Heart right ventricle (tissue), 16 donors: ENCODE results near the gene PFN1. TPM values are rescaled to one million over a fixed set of nuclear protein-coding genes. Genes with fewer than 3 reads are reported as not detected.
"Not testable (repeated sequence)": the region's sequence is repeated elsewhere in the genome, so short reads cannot be mapped to it uniquely, and the experiment has no call there.

Experiments used
- ATAC-seq, 8 donors: fragments of 200-7000 bp; cut with Tn5 transposase; one replicate each; pipeline ENCODE4 v1.9.1; 2020; ENCODE audit warnings: mild to moderate bottlenecking in 8 of 8, moderate library complexity in 8 of 8, moderate number of reproducible peaks in 1 of 8
- DNase-seq, 2 donors: peaks; one replicate each; pipeline ENCODE4 v3.0.0-alpha.2; 2020
- H3K27ac ChIP-seq, 10 donors: fragments of 200-600 bp; sonication (generic) in 2 of 10; one replicate each; pipeline versions ENCODE4 v1.5.0 to v1.8.0; 2020 to 2022; ENCODE audit warnings: mild to moderate bottlenecking in 3 of 10
- H3K27me3 ChIP-seq, 7 donors: fragments of 200-600 bp; one replicate each; pipeline ENCODE4 v1.8.0; 2021 to 2022; ENCODE audit warnings: mild to moderate bottlenecking in 2 of 7
- H3K36me3 ChIP-seq, 9 donors: fragments of 200-600 bp; sonication (generic) in 1 of 9; one replicate each; pipeline versions ENCODE4 v1.5.0 to v1.8.0; 2020 to 2022; ENCODE audit warnings: mild to moderate bottlenecking in 2 of 9
- H3K4me1 ChIP-seq, 9 donors: fragments of 200-600 bp; sonication (generic) in 1 of 9; one replicate each; pipeline versions ENCODE4 v1.5.0 to v1.8.0; 2020 to 2022; ENCODE audit warnings: mild to moderate bottlenecking in 4 of 9
- H3K4me3 ChIP-seq, 10 donors: fragments of 200-600 bp; sonication (generic) in 2 of 10; one replicate each; pipeline versions ENCODE4 v1.5.0 to v1.8.0; 2020 to 2022; ENCODE audit warnings: mild to moderate bottlenecking in 7 of 10, moderate library complexity in 2 of 10
- H3K9me3 ChIP-seq, 11 donors: fragments of 200-600 bp in 10 of 11; sonication (generic) in 2 of 11; one replicate each; pipeline versions ENCODE4 v1.5.0 to v1.8.0; 2013 to 2022; ENCODE audit warnings: mild to moderate bottlenecking in 2 of 11, control low read depth in 1 of 11, moderate library complexity in 1 of 11
- CTCF ChIP-seq, 9 donors: fragments of 200-600 bp; sonication (generic) in 2 of 9; IDR thresholded peaks; one replicate each; pipeline versions ENCODE4 v1.5.0 to v1.8.0; 2021 to 2022; ENCODE audit warnings: antibody characterized with exemption in 9 of 9, mild to moderate bottlenecking in 5 of 9, moderate library complexity in 1 of 9
- WGBS, 2 donors: extraction: QIAGEN DNeasy Blood & Tissue Kit; methylation state at CpG; one replicate each; pipeline ENCODE4 v1.1.7; 2013; ENCODE audit warnings: inconsistent platforms in 1 of 2; 5-methylcytosine and 5-hydroxymethylcytosine counted together
- intact Hi-C, 10 donors: fragments of 100-400 bp; cut with DNase I; formaldehyde crosslinking; loops; one replicate each; pipeline versions ENCODE4 v1.11.1 to v1.14.2; 2022
- polyA plus RNA-seq, 2 donors: library from polyadenylated mRNA; stranded (reverse); fragments of 200-250 nt; gene quantifications; one replicate each; pipeline ENCODE4 v1.2.3, GENCODE V29; 2013
- total RNA-seq, 10 donors: library from RNA; stranded (reverse); fragmentation: NEBNext Ultra II Directional in 3 of 10; extraction: Animal tissue kit (Norgen Biotek cat#: 25700) in 3 of 10; gene quantifications; one replicate each; pipeline versions ENCODE4 v1.2.1 to v1.2.4, GENCODE V29; 2021 to 2023
- donor health status: Arrhythmogenic right ventricular cardiomyopathy.
- donor health status: ischemic (EF 13 %, LVEDD 7.1; RV severe dilation, severe dysfunction).
- donor health status: healthy with polysubstance abuse.
- donor health status: DM: no; HTN: yes; CAD: no.
- donor health status: DM: no; HTN: no; CAD: no.
- donor health status: ischemic (EF 25% LVEDD 6.9; RV normal size, moderate dysfunction).
- donor health status: ischemic (EF 25% LVEDD 5.7; RV mildly dilated, moderate dysfunction).
- donor health status: healthy.
- donor health status: DM: yes; HTN: yes; CAD: no.
- donor health status: Ischemic cardiomyopathy.
- donor health status: ischemic (EF 35%, LVEDD 5.7; RV mildly dilated, moderate dysfunction).
- donor health status: nonischemic (EF 11% LVEDD 7.7; RV severe dilation, severe dysfunction).
- donor health status: DM: yes; HTN: yes; CAD: no.
- donor health status: PGD.
- donor health status: ischemic (EF 29% LVEDD 5.4; RV normal size, mild dysfunction).
- donor health status: nonischemic (EF 23%, LVEDD 6.1; RV moderate dilation, normal function).

Gene PFN1
- total and polyA plus RNA-seq, 12 donors, result 144 to 830 (median 161) TPM

GRCh38 chr17:4921320-4921719, 27.0 kb downstream of the PFN1 start:
- intact Hi-C loops, result no loop called here
- ATAC-seq, result no peak

DNA sequence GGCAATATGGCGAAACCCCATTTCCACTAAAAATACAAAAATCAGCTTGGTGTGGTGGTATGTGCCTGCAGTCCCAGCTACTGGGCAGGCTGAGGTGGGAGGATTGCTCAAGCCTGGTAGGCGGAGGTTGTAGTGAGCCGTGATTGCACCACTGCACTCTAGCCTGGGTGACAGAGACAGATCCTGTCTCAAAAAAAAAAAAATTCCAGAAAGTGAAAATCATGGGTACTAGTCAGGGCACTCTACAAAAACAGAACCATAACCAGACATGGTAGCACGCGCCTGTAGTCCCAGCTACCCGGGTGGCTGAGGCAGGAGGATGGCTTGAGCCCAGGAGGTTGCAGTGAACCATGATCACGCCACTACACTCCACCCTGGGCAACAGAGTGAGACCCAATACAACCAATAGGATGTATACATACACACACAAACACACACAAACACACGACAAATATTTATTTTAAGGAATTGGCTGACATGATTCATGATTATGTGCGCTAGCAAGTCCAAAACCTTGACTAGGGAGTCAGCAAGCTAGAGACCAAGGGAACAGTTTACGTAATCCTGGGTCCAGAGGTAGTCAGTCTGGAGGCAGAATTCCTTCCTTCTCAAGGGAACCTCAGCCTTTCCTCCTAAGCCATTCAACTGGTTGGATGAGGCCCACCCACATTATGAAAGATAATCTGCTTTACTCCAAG, 27.8 kb downstream of the PFN1 start:
- no peak for TF ChIP-seq CTCF (IDR thresholded peaks at IDR 0.05)

More at GRCh38 chr17:4921320-4921719, 27.0 kb downstream of the PFN1 start:
- TF ChIP-seq CTCF (IDR thresholded peaks at IDR 0.05), result no peak
- H3K4me1 ChIP-seq, result peaks cover 0 to 11% (median 0%) of the 10 kb centered on the region in 9 donors
- no peaks in the 10 kb centered on the region for H3K9me3 ChIP-seq
- H3K4me3 ChIP-seq, result no peak overlapping the region
- WGBS, 2 donors, result 96 to 97% methylated on average over 4 of the region's 4 CpGs
- no peak overlapping the region for H3K27ac ChIP-seq
- no peaks in the 10 kb centered on the region for H3K27me3 ChIP-seq
- H3K36me3 ChIP-seq, result no peaks in the 10 kb centered on the region
- no peak for DNase-seq

GRCh38 chr17:4919511-4920047, 28.8 kb downstream of the PFN1 start:
- TF ChIP-seq CTCF (IDR thresholded peaks at IDR 0.05), result no peak
- DNase-seq (no peak), ATAC-seq (no peak)
- no peak overlapping the region for H3K27ac ChIP-seq
- WGBS, 2 donors, result 68 to 70% methylated on average over 8 of the region's 8 CpGs
- no peak overlapping the region for H3K4me3 ChIP-seq
- H3K36me3 ChIP-seq, result no peaks in the 10 kb centered on the region
- no peaks in the 10 kb centered on the region for H3K9me3 ChIP-seq
- peaks cover 0 to 11% (median 0%) of the 10 kb centered on the region in 9 donors for H3K4me1 ChIP-seq
- no peaks in the 10 kb centered on the region for H3K27me3 ChIP-seq
- intact Hi-C loops, result loop anchor here in 2 of 10 donors (10.0 kb wide), 2 partner anchors 65 to 145 kb away; partner anchors contain the start of gene CAMTA2 (in 1 of the 2)

More for the DNA sequence above, 27.8 kb downstream of the PFN1 start:
- Histone ChIP-seq H3K4me1 (peaks cover 0 to 11% (median 0%) of the 10 kb centered on the region in 9 donors), H3K36me3 (no peaks in the 10 kb centered on the region), H3K4me3 (no peak overlapping the region), H3K27me3 (no peaks in the 10 kb centered on the region), H3K9me3 (no peaks in the 10 kb centered on the region), H3K27ac (no peak overlapping the region)
- intact Hi-C loops, result no loop called here
- WGBS, 2 donors, result 88 to 90% methylated on average over 10 of the region's 10 CpGs
- peak in 1 of 8 donors; percentile 56 for ATAC-seq
- DNase-seq, result no peak

DNA sequence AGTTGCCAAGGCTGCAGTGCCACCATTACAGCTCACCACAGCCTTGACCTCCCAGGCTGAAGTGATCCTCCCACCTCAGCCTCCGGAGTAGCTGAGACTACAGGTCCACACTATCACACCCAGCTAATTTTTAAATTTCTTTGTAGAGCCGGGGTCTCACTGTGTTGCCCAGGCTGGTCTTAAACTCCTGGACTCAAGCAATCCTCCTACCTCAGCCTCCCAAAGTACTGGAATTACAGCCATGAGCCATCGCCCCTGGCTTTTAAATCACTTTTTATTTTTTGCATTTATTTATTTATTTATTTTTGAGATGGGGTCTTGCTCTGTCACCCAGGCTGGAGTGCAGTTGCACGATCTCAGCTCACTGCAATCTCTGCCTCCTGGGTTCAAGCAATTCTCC, 33.8 kb downstream of the PFN1 start:
- intact Hi-C loops, result loop anchor here in 2 of 10 donors (10.0 kb wide), 2 partner anchors 70 to 150 kb away; partner anchors contain the start of gene CAMTA2 (in 1 of the 2)
- DNase-seq, result not testable (repeated sequence)

More for the DNA sequence above, 33.8 kb downstream of the PFN1 start:
- not testable (repeated sequence) for ATAC-seq, H3K4me3 ChIP-seq, H3K9me3 ChIP-seq, H3K27me3 ChIP-seq, H3K4me1 ChIP-seq, H3K27ac ChIP-seq, H3K36me3 ChIP-seq
- 90 to 94% methylated on average over 4 of the region's 4 CpGs for WGBS, 2 donors
